GM20000 (cell line): Measurements from ENCODE around the gene INTS15.

Experiments
- DNase-seq: peaks from one replicate; pipeline ENCODE4 v3.0.0; 2012; ENCODE audit warnings: low spot score
- TF ChIP-seq, protein P1 (sequence below): IDR thresholded peaks from 2 replicates; pipeline ENCODE4 v1.5.1; 2012; ENCODE audit warnings: mild to moderate bottlenecking, control low read depth; ENCODE audit errors: extremely low read depth, missing control alignments

Gene INTS15

DNA sequence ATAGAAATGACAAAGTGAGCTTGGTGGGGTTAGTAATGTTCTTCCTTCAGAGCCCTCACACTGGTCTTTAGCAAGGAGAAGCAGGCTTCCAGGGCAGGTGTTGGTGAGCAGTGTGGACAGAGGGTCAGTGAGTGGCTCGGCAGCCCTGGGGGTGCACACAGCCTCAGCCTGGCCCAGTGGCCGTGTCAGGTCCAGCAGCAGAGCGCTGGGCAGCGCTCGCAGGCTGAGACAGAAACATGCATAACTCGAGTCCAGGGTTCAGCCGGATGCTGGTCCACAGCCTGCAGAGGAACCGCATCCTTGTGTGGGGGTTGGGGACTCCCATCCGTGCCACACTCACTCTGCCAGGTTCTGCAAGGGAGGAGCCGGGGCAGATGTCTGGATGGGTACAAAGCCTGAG, 14.6 kb downstream of the INTS15 start:
- TF ChIP-seq, protein P1, sequence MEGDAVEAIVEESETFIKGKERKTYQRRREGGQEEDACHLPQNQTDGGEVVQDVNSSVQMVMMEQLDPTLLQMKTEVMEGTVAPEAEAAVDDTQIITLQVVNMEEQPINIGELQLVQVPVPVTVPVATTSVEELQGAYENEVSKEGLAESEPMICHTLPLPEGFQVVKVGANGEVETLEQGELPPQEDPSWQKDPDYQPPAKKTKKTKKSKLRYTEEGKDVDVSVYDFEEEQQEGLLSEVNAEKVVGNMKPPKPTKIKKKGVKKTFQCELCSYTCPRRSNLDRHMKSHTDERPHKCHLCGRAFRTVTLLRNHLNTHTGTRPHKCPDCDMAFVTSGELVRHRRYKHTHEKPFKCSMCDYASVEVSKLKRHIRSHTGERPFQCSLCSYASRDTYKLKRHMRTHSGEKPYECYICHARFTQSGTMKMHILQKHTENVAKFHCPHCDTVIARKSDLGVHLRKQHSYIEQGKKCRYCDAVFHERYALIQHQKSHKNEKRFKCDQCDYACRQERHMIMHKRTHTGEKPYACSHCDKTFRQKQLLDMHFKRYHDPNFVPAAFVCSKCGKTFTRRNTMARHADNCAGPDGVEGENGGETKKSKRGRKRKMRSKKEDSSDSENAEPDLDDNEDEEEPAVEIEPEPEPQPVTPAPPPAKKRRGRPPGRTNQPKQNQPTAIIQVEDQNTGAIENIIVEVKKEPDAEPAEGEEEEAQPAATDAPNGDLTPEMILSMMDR = no peak
- DNase-seq = no peak

DNA sequence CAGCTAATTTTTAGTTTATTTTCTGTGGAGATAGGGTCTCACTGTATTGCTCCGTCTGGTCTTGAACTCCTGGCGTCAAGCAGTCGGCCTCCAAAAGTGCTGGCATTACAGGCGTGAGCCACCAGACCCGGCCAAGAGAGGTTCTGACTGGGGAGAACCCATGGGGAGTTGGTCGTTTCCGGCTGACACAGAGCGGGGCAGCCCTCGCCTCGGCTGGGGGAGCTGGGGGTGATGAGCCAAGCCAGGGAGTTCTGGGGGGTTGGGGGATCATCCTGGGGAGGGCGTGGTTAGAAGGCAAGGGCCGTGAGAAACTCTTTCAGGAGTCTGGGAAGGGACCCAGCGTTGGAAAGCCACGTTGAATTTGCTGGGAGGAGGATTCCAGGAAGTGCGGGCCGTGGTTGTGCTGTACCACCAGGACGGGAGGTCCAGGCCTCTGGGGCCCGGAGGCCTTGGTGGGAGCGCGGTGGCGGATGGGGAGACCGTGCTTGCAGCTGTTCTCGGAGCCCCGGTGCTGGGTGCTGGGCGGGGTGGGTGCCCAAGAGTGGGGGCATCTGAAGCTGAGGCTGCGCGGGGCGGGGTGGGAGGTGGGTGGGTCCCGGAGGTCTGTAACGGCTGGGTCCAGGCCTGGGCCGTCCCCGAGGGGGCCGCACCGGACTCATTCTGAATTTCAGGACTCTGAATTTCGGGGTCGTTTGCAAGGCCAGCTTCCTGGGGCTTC, 17.2 kb downstream of the INTS15 start:
- no peak for DNase-seq
- TF ChIP-seq, protein P1 = no peak

DNA sequence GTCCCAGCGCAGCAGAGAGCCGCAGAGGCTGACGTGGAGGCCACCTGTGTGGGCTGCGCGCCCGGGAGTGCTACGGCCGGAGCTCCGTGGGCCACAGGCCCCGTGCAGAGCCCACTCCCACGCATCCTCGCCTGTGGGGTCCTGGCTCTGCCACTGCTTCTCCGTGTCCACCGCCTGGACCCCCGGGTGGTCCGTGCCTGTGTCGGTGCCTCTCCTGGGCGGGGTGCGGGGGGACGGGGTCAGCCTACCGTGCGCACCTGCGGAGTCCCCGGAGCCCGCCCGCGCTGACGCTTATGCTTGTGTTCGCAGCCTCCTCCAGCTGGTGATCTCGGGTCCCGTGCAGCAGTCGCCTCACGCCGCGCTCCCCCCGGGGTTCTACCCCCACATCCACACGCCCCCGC, 17.8 kb downstream of the INTS15 start:
- DNase-seq = no peak
- TF ChIP-seq, protein P1 = no peak

DNA sequence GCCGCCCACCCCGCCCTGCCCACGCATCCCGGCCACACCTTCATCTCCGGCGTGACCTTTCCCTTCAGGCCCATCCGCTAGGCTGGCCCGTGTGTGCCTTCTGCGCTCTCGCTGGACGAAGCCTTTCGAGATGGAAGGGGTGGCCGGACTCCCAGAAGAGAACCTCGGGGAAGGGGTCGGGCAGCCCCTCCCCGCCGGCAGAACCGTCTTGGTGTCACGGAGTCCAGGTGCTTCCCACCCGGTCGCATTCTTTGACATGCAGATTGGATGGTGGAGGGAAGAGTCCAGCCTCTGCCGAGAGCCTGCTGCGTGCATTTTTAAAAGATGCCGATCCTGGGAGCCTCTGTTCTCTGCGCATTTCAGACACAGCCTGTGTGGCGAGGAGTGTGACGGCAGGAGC, 18.3 kb downstream of the INTS15 start:
- DNase-seq = no peak
- TF ChIP-seq, protein P1 = no peak

DNA sequence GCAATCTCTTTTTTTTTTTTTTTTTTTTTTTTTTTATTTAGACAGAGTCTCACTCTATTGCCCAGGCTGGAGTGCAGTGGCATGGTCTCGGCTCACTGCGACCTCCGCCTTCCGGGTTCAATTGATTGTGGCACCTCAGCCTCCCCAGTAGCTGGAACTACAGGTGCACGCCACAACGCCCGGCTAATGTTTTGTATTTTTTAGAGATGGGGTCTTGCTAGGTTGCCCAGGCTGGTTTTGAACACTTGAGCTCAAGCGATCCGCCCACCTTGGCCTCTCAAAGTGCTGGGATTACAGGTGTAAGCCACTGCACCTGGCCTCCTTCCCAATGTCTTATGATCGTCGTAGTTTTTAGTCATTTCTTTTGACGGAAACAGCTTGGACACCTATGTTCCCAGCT, 19.0 kb downstream of the INTS15 start:
- DNase-seq = no peak
- TF ChIP-seq, protein P1 = no peak

DNA sequence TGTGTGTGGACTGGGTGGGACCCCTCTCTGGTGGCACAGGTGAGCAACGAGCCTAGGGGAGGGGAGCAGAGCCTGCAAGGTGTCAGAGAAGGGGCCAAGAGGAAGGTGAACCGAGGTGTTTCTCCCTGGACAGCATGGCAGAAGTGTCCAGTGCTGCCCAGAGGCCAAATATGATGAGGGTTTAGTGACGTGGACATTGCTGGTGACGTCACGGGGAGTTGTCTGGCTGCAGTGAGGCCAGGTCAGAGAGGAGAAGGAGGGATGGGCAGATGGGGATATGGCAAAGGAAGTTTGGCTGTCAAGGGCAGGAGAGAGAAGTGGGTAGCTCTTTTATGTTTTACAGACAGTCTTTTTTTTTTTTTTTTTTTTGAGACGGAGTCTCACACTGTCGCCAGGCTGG, 23.0 kb downstream of the INTS15 start:
- TF ChIP-seq, protein P1 = no peak
- DNase-seq = no peak

DNA sequence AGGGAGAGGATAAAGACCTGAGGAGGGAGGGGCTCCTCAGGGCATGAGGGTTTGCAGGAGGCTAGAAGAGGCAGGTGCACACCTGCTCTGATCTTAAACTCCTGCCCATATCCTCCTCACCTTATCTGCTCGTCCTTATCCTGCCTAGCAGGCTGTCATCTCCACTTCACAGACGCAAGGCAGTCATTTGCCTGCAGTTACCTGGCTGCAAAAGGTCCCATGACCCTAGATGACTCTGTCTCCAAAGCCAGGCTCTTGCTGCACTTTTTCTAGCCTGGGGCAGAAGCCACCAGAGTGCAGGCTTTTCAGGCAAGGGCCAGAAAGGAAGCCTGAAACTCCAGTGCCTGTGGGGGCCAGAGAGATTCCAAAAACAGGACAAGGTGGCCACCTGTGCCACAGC, 23.9 kb downstream of the INTS15 start:
- DNase-seq = no peak
- TF ChIP-seq, protein P1 = no peak
